ENCODE data around the gene TENT5A. TPM values are rescaled to one million over a fixed set of nuclear protein-coding genes. Genes with fewer than 3 reads are reported as not detected.

TENT5A gene
- total RNA-seq, 1 experiment from 2014 or later = 0.03 TPM

- no peak for DNase-seq (ENCODE audit: low spot score)
- in situ Hi-C loops (cut with HindIII; ENCODE audit: low sequenced_read_pairs) = no loop called here
These were observed 21.4 kb upstream of the TENT5A start for GRCh38 chr6:81773887-81774286.

GRCh38 chr6:81772741-81773140 lies 20.3 kb upstream of the TENT5A start:
- in situ Hi-C loops (cut with HindIII; ENCODE audit: low sequenced_read_pairs) = no loop called here
- no peak for DNase-seq (ENCODE audit: low spot score)

GRCh38 chr6:81771097-81771496 lies 18.6 kb upstream of the TENT5A start:
- DNase-seq (ENCODE audit: low spot score) = no peak
- in situ Hi-C loops (cut with HindIII; ENCODE audit: low sequenced_read_pairs) = no loop called here

- in situ Hi-C loops (cut with HindIII; ENCODE audit: low sequenced_read_pairs) = no loop called here
- DNase-seq (ENCODE audit: low spot score) = no peak
These were observed 17.9 kb upstream of the TENT5A start for GRCh38 chr6:81770381-81770780.

- no peak for DNase-seq (ENCODE audit: low spot score)
- in situ Hi-C loops (cut with HindIII; ENCODE audit: low sequenced_read_pairs) = no loop called here
These were observed 17.3 kb upstream of the TENT5A start for GRCh38 chr6:81769824-81770223.

GRCh38 chr6:81768150-81768942 lies 15.9 kb upstream of the TENT5A start:
- in situ Hi-C loops (cut with HindIII; ENCODE audit: low sequenced_read_pairs) = no loop called here
- DNase-seq (ENCODE audit: low spot score) = no peak

- in situ Hi-C loops (cut with HindIII; ENCODE audit: low sequenced_read_pairs) = no loop called here
- no peak for DNase-seq (ENCODE audit: low spot score)
These were observed 14.8 kb upstream of the TENT5A start for GRCh38 chr6:81767163-81767891.

GRCh38 chr6:81766482-81767069 lies 14.1 kb upstream of the TENT5A start:
- no peak for DNase-seq (ENCODE audit: low spot score)
- in situ Hi-C loops (cut with HindIII; ENCODE audit: low sequenced_read_pairs) = no loop called here

- in situ Hi-C loops (cut with HindIII; ENCODE audit: low sequenced_read_pairs) = no loop called here
These were observed 12.1 kb upstream of the TENT5A start for GRCh38 chr6:81764531-81764930.

GRCh38 chr6:81763968-81764367 lies 11.5 kb upstream of the TENT5A start:
- DNase-seq (ENCODE audit: low spot score) = no peak
- in situ Hi-C loops (cut with HindIII; ENCODE audit: low sequenced_read_pairs) = no loop called here

More at GRCh38 chr6:81764531-81764930, 12.1 kb upstream of the TENT5A start:
- no peak for DNase-seq (ENCODE audit: low spot score)

- in situ Hi-C loops (cut with HindIII; ENCODE audit: low sequenced_read_pairs) = no loop called here
- DNase-seq (ENCODE audit: low spot score) = no peak
These were observed 10.6 kb upstream of the TENT5A start for GRCh38 chr6:81763051-81763450.

- DNase-seq (ENCODE audit: low spot score) = no peak
- in situ Hi-C loops (cut with HindIII; ENCODE audit: low sequenced_read_pairs) = no loop called here
These were observed 10.1 kb upstream of the TENT5A start for GRCh38 chr6:81762606-81763005.

GRCh38 chr6:81762132-81762531 lies 9.7 kb upstream of the TENT5A start:
- in situ Hi-C loops (cut with HindIII; ENCODE audit: low sequenced_read_pairs) = no loop called here
- no peak for DNase-seq (ENCODE audit: low spot score)

GRCh38 chr6:81761197-81761596 lies 8.7 kb upstream of the TENT5A start:
- in situ Hi-C loops (cut with HindIII; ENCODE audit: low sequenced_read_pairs) = no loop called here
- no peak for DNase-seq (ENCODE audit: low spot score)

- in situ Hi-C loops (cut with HindIII; ENCODE audit: low sequenced_read_pairs) = no loop called here
- DNase-seq (ENCODE audit: low spot score) = no peak
These were observed 7.3 kb upstream of the TENT5A start for GRCh38 chr6:81759782-81760181.

- in situ Hi-C loops (cut with HindIII; ENCODE audit: low sequenced_read_pairs) = no loop called here
- no peak for DNase-seq (ENCODE audit: low spot score)
These were observed 5.7 kb upstream of the TENT5A start for GRCh38 chr6:81758221-81758620.

- in situ Hi-C loops (cut with HindIII; ENCODE audit: low sequenced_read_pairs) = no loop called here
- DNase-seq (ENCODE audit: low spot score) = no peak
These were observed 4.2 kb upstream of the TENT5A start for GRCh38 chr6:81756690-81757089.

- in situ Hi-C loops (cut with HindIII; ENCODE audit: low sequenced_read_pairs) = no loop called here
- no peak for DNase-seq (ENCODE audit: low spot score)
These were observed 3.1 kb upstream of the TENT5A start for GRCh38 chr6:81755551-81755950.

- in situ Hi-C loops (cut with HindIII; ENCODE audit: low sequenced_read_pairs) = no loop called here
- DNase-seq (ENCODE audit: low spot score) = no peak
These were observed 2.4 kb upstream of the TENT5A start for GRCh38 chr6:81754906-81755305.
